ACHN (cell line): ENCODE data around the gene INO80.
"Not testable (repeated sequence)": the region's sequence is repeated elsewhere in the genome, so short reads cannot be mapped to it uniquely, and the experiment has no call there.

Source experiments
- DNase-seq: peaks from one replicate; pipeline ENCODE4 v3.0.0-alpha.2; 2015
- in situ Hi-C: cut with HindIII; loops from 2 replicates; pipeline ENCODE4 v1.10.0; 2017; ENCODE audit warnings: low sequenced_read_pairs, low pct_ligation_motif_present, low pct_unique_long_range_greater_than_20kb

The INO80 gene

DNA sequence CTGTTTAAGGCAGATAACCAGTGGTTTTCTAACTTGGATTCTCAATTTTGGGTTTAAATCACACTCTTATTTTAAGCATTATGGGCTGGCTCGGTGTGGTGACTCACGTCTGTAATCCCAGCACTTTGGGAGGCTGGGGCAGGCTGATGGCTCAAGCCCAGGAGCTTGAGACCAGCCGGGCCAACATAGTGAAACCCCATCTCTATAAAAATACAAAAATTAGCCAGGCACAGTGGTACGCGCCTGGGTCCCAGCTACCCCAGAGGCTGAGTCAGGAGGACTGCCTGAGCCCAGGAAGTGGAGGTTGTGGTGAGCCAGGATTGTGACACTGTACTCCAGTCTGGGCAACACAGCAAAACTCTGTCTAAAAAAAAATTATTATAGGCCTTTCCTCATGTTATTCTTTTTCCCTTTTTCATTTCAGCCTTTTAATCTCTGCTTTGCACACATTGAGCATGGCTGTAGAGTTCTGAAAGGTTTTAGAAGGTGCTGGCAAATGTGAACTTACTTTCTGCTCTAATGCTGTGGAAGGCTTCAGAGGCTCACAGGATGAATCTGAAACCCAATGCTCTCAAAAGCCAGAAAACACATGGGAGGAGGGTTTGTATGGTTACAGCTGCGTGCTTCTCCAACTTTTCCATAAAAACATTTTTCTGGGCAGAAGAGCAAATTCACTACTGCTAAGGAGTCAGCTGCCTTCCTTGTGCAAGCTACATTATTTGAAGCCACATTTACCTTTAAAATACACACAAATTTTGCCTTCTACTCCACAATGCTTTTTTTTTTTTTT is 130.3 kb downstream of the INO80 start:
- DNase-seq = no peak
- in situ Hi-C loops = no loop called here

DNA sequence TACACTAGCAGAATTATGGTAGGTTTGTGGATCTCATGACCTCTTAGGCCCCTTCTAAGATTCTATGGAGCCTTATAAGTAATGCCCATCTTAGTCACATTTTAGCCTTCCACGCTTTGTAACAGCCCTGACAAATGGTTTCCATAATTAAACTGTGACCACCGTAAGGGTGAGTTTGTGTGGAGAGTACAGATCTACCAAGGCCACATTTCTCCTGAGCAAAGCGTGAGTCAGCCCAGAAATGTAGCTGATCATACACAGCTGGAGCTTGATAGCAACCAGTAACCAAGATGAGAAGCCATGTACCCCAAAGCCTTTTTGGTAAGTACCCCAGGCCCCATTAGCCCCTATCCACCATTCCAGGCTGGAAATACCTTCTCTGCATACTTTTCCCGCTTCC is 131.1 kb downstream of the INO80 start:
- in situ Hi-C loops = no loop called here
- DNase-seq = no peak

DNA sequence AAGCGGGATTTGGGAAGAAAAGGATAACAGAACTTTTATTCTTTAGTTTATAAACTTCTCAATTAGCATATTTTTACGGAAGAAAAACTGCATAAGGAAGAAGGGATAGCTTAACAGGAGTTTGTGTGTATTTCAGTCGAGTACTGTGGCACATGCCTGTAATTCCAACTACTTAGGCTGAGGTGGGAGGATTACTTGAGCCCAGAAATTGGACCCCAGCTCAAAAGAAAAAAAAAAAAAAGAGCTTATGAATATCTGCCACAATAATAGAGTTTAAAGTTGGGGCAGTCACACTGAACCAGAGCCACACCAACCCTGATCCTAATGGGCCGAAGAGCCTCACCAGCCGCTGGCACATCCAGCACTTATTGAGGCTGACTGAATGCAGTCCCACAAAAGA is 131.7 kb downstream of the INO80 start:
- DNase-seq = no peak
- in situ Hi-C loops = no loop called here

DNA sequence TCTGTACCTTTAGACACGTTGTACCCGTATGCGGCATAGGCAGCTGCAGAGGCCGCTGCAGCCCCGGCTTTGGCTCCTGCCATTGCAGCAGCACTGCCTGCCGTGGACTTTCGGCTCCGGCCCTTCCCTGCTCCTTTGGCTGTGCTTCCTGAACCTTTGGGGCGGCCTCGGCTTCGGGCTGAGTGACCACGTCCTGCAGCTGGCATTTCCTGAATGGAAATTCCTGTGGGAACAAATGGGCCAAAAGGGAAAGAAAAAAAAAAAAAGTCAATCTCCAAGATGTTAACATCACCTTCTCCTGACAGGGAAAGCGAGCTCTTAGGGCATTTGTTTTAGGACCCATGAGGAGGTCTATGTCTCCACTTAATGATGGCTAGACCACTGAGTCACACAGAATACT is 133.2 kb downstream of the INO80 start:
- no peak for DNase-seq
- in situ Hi-C loops = no loop called here

DNA sequence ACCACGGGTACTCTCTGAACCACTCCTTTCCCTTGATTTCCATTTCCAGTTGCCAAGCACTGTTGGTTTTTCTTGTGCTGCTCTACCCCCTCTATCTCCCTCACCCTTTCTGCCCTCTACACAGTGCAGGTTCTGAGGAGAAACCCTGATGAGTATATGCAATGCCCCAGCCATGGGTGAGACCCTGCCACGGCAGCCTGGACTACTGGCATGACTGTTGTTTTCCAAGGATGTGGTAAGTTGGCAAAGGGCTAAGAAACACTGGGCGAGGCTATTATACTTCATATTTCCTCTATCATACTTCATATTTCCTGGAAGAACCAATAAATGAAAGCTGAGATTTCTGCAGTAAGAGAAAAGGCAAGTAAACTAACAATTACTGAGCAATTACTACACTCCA is 134.9 kb downstream of the INO80 start:
- in situ Hi-C loops = no loop called here
- no peak for DNase-seq

DNA sequence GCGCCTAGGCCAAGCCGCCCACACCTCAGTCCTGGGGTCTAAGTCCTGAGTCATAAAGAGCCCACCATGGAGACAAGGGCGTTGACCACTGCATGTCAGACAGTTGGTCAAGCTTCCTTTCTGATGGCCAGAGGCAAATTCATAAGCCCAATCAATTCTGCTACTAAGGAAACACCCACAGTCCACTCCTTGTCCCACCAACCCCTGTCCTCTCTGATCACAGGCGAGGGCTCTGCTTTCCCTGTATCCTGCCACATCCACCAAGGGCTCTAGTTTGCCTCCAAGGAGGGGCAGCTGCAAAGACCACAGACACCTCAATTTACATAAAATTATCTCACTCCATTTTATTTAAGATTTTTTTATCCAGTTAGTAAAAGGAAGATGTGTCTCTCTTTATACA is 137.5 kb downstream of the INO80 start:
- no peak for DNase-seq
- in situ Hi-C loops = no loop called here

DNA sequence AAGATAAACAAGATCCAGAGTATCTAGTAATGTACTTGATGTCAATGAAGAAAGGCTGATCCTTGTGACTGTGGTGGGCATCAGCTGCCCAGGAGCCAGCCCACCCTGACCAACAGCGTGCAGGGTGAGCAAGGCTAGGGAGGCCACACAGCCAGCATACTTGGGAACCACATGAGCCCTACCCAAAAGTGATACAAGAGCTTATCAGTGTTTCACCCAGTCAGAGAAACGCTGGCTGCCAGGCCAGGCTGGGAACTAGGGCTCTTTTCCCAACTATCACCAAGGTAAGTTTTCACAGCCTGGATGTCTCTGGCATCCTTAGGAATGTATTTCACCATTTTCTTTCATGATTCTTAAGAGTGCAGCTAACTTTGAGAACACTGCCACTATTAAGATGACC is 137.9 kb downstream of the INO80 start:
- in situ Hi-C loops = no loop called here
- DNase-seq = no peak

DNA sequence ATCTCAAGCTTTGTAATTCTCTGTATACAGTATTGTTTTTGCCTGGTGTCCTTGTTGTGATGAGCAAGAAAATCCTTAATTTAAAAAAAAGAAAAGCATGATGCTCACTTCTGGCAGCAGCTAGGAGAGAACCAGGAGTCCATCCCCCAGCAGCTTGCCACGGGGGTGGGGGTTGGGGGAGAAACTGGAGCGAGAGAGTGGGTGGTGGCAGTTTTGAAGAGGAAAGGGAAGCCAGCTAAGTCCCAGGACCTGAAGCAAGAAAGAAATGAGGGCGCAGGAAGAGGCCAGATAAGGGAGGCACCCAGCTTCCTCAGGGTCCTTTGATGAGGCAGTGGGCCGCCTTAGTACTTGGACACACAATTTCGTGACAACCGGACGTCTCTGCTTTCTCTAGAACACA is 139.3 kb downstream of the INO80 start:
- in situ Hi-C loops = no loop called here
- DNase-seq = no peak

DNA sequence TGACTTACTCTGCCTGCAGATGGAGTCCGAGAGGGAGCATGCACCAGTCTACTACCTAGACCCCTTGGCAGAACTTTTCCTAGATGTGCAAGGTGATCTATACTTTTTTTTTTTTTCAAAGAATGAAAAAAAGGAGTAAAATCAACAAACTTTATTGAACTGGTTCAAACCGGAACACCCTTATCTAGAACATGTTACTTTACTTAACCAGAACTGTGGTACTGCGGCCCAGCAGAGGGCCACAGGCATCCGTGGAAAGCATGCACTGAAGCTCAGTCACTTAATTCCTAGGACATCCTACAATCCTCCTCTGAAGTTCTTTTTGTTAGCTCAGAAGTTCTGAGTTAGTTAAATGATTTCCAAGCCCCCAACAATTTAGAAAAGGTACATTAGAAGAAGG is 141.2 kb downstream of the INO80 start:
- in situ Hi-C loops = no loop called here
- no peak for DNase-seq

DNA sequence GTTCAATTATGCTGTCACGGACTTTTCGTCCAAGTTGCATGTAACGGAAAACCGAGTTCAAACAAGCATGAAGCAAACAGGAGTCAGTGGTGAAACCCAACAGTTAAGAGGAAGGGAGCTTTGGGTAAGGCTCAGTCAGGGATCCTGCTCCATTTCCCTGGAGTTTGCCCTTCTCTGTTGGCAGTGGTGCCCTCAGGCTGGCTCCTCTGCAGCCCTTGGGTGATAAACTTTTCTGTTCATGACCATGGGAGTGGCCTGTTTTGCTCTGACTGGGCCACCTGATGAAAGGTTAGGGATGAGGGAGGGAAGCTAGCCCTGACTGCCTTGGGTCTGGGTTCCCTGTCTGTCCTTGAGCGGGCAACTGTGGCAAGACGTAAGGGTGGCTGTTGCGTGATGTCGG is 146.7 kb downstream of the INO80 start:
- in situ Hi-C loops = no loop called here

DNA sequence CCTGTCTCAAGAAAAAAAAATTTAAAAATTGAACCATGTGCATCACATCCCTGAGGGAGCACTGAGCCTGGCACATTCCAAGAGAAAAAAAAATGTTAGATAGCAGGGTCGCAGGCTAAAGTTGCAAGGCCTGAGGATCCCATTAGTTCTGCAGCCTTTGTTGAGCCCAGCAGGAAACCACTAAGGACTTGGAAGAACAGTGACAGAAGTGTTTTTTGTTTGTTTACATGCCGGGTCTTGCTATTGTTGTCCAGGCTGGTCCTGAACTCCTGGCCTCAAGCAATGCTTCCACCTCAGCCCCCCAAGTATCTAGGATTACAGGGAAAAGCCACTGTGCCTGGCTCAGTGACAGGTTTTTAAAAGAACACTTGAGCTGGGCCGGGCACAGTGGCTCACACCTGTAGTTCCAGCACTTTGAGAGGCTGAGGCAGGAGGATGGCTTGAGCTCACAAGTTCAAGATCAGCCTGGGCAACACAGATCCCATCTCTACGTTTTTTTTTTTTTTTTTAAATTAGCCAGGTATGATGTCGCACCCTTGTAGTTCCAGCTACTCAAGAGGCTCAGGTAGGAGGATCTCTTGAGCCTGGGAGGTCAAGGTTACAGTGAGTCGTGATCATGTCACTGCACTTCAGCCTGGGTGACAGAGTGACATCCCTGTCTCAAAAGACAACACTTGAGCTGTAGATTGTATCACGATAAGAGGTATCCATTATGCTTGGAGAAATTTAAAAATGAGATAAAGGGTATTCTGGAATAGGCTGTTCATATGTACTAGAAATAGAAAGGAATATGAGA is 147.6 kb downstream of the INO80 start:
- no peak for DNase-seq
- in situ Hi-C loops = no loop called here

More for the DNA sequence above, 146.7 kb downstream of the INO80 start:
- no peak for DNase-seq

DNA sequence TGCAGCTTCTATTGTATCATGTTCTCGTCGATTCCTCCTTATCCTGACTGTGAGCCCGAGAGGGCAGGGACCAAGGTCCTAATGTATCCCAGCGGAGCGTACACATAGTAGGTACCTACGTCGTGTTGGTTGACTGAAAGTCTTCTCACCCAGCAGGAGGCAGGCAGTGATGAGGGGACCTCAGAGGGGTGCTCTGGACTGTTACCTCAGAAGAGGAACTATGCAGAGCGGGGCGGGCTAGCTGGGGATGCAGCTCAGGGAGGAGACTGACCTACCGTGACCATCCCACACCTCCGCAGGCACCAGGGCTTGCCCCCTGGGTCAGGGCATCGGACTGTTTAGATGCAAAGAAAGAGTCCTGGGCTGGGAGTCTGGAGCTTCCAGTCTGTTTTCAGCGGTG is 151.4 kb downstream of the INO80 start:
- in situ Hi-C loops = no loop called here
- DNase-seq = no peak

DNA sequence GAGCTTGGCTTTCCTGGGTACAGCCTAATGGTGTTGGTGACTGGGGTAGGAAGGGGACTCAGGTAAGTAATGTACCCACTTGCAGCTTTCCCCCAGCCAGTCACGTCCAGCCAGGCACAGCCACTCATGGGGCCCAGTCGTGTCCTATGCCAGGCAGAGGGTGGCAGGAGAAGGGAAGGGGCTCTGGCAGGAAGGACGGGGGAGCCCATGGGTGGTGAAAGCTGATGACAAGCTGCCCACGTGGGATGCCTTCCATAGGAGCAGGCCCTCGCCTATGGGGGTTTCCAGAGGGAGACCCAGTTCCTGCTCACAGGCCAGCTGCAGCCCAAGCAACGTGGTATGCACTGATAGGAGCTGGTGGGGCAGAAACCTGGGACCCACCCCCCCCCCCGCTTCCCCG is 152.1 kb downstream of the INO80 start:
- DNase-seq = no peak
- in situ Hi-C loops = no loop called here

DNA sequence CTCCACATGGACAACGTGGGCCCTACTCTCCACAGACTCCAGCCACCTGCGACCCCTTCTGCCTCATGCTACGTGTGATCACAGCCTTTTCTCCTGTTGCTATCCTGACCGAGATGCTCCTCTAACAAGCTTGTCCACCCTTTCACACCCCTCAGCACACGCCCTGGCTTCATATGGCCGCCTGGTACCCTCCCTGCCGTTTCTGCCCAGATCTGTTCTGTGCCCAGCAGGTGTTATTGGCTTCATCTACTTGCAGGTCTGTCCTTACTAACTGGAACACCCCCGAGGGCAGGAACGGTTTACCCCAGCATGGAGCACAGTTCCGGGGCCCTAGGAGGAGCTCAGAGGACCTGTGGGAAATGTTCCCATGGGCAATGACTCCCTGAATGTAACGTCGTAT is 152.9 kb downstream of the INO80 start:
- in situ Hi-C loops = no loop called here
- no peak for DNase-seq

DNA sequence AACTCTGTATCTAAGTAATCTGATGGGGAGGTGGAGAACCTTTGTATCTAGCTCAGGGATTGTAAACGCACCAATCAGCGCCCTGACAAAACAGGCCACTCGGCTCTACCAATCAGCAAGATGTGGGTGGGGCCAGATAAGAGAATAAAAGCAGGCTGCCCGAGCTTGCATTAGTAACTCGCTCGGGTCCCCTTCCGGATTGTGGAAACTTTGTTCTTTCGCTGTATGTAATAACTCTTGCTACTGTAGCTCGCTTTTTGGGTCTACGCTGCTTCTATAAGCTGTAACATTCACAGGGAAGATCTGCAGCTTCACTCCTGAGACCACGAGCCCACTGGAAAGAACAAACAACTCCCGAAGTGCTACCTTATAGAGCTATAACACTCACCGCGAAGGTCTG is 153.8 kb downstream of the INO80 start:
- DNase-seq, in situ Hi-C loops: not testable (repeated sequence)

DNA sequence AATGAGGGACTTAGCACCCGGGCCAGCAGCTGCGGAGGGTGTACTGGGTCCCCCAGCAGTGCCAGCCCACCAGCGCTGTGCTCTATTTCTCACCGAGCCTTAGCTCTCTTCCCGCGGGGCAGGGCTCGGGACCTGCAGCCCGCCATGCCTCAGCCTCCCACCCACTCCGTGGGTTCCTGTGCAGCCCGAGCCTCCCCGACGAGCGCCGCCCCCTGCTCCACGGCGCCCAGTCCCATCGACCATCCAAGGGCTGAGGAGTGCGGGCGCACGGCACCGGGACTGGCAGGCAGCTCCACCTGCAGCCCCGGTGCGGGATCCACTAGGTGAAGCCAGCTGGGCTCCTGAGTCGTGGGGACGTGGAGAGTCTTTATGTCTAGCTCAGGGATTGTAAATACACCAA is 154.3 kb downstream of the INO80 start:
- DNase-seq, in situ Hi-C loops: not testable (repeated sequence)

DNA sequence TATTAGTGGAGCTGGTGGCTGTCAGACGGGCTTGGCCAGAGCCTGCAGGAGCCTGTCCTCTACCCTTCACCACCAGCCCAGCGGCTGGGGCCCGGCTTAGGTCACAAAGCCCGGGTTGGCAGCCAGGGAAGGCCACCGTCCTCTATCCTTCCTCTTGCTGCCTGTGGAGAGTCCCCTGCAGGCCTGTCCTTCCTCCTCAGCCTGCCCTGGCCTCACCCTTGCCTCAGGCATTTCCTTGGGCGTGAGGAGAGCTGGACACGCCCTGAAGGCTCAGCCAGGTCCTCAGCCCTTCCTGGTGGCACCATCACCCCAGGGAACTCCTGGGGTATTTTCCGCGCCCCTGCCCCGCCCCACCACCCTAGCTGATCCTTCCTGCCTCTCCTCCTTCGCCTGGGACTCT is 155.2 kb downstream of the INO80 start:
- DNase-seq = no peak
- in situ Hi-C loops = no loop called here

DNA sequence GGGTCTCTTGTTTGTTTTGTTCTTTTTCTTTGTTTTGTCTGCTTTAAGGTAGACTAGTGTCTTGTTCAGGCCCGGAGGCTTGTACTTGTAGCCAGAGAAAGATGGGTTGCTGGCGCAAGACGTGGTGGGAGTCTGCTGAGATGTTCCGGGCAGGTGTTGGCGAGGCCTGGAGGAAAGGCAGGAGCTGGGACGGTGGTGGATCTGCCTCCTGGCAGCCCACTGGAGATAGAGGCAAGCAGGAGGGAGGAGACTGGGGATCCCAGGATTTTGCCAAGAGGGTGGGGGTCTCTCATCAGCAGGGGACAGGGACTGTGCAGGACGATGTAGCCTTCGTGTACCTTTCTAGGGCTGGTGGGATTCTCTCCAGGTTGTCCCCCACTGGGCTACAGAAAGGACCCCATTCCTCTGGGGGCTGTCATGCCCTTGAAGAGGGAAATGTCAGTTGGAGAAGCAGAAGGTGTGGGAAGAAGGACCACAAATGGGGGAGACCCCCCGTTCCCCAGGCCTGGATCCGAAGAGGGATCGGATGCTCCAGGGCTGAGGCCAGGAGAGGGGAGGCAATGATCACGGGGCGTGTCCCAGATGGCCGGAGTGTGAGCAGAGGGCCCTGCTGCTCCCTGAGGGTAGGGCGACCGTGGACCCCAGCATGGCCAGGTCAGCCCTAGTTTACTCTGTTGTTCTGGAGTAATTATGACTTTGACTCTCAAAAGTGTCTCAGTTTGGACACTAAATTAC is 155.8 kb downstream of the INO80 start:
- in situ Hi-C loops = no loop called here
- no peak for DNase-seq

DNA sequence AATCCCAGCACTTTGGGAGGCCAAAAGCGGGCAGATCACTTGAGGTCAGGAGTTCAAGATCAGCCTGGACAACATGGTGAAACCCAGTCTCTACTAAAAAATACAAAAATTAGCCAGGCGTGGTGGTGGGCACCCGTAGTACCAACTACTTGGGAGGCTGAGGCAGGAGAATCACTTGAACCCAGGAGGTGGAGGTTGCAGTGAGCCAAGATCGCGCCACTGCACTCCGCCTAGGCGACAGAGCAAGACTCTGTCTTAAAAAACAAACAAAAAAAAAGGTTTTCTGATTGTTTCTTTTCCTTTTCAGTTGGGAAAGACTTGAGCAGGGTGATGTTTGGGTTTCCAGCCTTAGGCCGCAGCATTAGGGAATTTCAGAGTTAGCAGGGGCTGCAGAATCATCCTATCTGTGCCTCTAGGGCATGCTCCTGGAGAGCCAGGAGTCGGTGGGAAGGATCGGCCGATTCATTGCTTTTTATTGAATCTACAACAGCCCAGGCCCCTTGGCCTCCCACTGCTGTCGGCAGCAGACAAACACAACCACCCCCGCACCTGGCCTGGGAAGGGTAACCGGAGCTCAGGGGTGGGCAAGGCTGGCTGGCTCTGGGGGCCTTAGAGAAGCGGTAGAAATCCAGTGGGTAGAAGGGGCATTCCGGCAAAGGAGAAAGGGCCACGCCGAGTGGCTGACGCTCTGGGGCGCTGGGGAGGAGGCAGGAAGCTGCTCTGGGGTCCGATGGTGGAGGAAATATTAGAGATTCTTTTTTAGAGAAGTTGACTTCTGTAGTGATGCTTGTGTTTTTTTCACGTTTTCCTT is 156.5 kb downstream of the INO80 start:
- no peak for DNase-seq
- in situ Hi-C loops = no loop called here
